ENCODE data around the gene CTTNBP2. TPM values are rescaled to one million over a fixed set of nuclear protein-coding genes. Genes with fewer than 3 reads are reported as not detected.

CTTNBP2 gene
- total and polyA plus RNA-seq, 10 of the 15 experiments (the other 5 are each of a cell fraction or from before 2014, with no cell fraction given): 0.04 to 0.43 TPM; not detected in 8

DNA sequence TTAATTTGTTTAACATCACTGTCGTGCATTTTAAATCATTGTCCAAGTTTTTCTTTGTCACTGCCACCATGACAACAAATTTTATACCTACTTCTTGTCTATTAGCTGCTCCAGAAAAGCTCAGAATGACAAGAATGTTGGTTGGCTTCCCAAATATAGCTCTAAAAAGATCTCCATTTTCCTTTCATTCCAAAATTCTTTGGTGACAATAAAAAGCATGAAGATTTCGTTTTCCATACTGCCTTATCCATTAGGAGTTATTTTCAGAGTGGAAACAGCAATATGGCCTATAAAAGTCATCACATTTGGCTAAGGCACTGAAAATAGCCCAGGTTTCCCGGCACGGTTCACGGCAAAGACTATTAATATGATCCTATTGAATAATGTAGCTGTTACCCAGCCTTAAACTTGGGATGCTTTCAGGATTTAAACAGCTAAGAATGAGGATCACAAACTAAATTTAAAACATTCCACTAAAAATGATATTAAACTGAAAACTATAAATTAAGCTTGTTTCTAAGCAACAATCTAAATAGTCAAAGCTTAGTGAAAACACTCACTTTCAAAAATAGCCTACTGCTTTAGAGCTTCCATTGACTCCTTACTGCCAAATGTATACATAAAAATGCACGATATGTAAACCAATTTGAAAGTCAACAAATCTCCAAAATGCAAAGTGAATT is 2.7 kb downstream of the CTTNBP2 start (continued):
- TF ChIP-seq, protein P1, sequence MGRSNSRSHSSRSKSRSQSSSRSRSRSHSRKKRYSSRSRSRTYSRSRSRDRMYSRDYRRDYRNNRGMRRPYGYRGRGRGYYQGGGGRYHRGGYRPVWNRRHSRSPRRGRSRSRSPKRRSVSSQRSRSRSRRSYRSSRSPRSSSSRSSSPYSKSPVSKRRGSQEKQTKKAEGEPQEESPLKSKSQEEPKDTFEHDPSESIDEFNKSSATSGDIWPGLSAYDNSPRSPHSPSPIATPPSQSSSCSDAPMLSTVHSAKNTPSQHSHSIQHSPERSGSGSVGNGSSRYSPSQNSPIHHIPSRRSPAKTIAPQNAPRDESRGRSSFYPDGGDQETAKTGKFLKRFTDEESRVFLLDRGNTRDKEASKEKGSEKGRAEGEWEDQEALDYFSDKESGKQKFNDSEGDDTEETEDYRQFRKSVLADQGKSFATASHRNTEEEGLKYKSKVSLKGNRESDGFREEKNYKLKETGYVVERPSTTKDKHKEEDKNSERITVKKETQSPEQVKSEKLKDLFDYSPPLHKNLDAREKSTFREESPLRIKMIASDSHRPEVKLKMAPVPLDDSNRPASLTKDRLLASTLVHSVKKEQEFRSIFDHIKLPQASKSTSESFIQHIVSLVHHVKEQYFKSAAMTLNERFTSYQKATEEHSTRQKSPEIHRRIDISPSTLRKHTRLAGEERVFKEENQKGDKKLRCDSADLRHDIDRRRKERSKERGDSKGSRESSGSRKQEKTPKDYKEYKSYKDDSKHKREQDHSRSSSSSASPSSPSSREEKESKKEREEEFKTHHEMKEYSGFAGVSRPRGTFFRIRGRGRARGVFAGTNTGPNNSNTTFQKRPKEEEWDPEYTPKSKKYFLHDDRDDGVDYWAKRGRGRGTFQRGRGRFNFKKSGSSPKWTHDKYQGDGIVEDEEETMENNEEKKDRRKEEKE (IDR thresholded peaks at IDR 0.05): no peak

DNA sequence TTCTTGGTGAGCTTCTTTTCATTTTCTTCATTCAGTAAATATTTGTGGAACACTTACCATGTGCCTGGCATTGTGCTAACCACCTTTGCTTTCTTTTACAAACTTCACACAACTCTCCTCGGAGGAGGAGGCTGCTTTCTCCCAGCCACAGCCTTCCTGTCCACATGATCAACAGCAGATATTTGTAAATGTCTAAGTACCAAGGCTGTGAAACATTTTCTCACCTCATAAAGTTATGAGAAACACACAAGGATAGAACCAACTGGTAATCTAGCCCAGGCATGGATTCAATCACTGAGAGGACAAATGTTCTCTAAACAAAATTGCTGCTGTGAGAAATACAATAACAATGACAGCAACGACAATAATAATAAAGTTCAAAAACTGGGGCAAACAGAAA is 3.9 kb downstream of the CTTNBP2 start:
- Histone ChIP-seq H3K4me3 (no peak overlapping the region), H4K20me1 (ENCODE audit: control insufficient read depth, insufficient read depth) (no peaks in the 10 kb centered on the region; the same call in 1 of the 2 replicates), H3K4me2 (ENCODE audit: control insufficient read depth, insufficient read depth) (no peak overlapping the region), H3K36me3 (ENCODE audit: control insufficient read depth in 2 of 2, insufficient read depth in 2 of 2, low read length in 1 of 2) (no peaks in the 10 kb centered on the region), H3K27me3 (replicated peaks in 1 of 2; ENCODE audit: control insufficient read depth in 2 of 2, insufficient read depth in 2 of 2, low read length in 1 of 2) (peaks cover 6 to 23% of the 10 kb centered on the region in 2 experiments), H3K9ac (ENCODE audit: control insufficient read depth, insufficient read depth, low read length) (no peak overlapping the region), H3K4me1 (ENCODE audit: control insufficient read depth, insufficient read depth, low read length) (no peaks in the 10 kb centered on the region), H3K9me3 (replicated peaks; ENCODE audit: control insufficient read depth, insufficient read depth, low read length) (no peaks in the 10 kb centered on the region; the same call in 2 of the 3 replicates), H3K79me2 (ENCODE audit: control insufficient read depth, insufficient read depth, low read length) (no peaks in the 10 kb centered on the region), H2AFZ (ENCODE audit: control insufficient read depth, low read depth, low read length) (no peak overlapping the region), H3K27ac (ENCODE audit: control insufficient read depth, insufficient read depth) (no peak overlapping the region)
- ATAC-seq (no peak), FAIRE-seq (no peak), DNase-seq (ENCODE audit: low read depth, low spot score) (no peak)
- in situ Hi-C loops (cut with MboI): no loop called here
- WGBS (ENCODE audit: insufficient coverage, insufficient replicate concordance, low lambda C conversion rate, missing lambda C conversion rate): 0% methylated on average over 2 of the region's 2 CpGs
- ChIA-PET RAD21 (ENCODE audit: unreplicated experiment) (no interaction called here), SMC1A (ENCODE audit: uncharacterized antibody, unreplicated experiment) (interaction anchor here (0.8 kb wide), 1 partner anchor 22 kb away, joined by 4 read pairs; no protein-coding TSS in a partner anchor), POLR2A (no interaction called here), CTCF (interaction anchor here (1.4 kb wide), 1 partner anchor 10 kb away, joined by 3 read pairs; no protein-coding TSS in a partner anchor)
- no TSS peak for BruUV-seq (replicated peaks)
- intact Hi-C loops (cut with micrococcal nuclease; ENCODE audit: unreplicated experiment): no loop called here
- TF ChIP-seq CTCF (IDR thresholded peaks at IDR 0.05 in 2 of 3, conservative IDR thresholded peaks at IDR 0.05 in 1 of 3; ENCODE audit: control insufficient read depth in 2 of 3, extremely low read depth in 1 of 3, insufficient read depth in 1 of 3, low read depth in 3 of 3, low read length in 3 of 3) (no peak), BCL11A (IDR thresholded peaks at IDR 0.05; ENCODE audit: low read depth, low read length) (no peak), LARP7 (IDR thresholded peaks at IDR 0.05) (no peak), REST (IDR thresholded peaks at IDR 0.05; ENCODE audit: low read depth, low read length) (no peak), IRF4 (IDR thresholded peaks at IDR 0.05; ENCODE audit: low read depth, low read length) (no peak), RAD51 (IDR thresholded peaks at IDR 0.05) (no peak), BACH1 (IDR thresholded peaks at IDR 0.05; ENCODE audit: borderline replicate concordance) (no peak)
- TF ChIP-seq, protein P2, sequence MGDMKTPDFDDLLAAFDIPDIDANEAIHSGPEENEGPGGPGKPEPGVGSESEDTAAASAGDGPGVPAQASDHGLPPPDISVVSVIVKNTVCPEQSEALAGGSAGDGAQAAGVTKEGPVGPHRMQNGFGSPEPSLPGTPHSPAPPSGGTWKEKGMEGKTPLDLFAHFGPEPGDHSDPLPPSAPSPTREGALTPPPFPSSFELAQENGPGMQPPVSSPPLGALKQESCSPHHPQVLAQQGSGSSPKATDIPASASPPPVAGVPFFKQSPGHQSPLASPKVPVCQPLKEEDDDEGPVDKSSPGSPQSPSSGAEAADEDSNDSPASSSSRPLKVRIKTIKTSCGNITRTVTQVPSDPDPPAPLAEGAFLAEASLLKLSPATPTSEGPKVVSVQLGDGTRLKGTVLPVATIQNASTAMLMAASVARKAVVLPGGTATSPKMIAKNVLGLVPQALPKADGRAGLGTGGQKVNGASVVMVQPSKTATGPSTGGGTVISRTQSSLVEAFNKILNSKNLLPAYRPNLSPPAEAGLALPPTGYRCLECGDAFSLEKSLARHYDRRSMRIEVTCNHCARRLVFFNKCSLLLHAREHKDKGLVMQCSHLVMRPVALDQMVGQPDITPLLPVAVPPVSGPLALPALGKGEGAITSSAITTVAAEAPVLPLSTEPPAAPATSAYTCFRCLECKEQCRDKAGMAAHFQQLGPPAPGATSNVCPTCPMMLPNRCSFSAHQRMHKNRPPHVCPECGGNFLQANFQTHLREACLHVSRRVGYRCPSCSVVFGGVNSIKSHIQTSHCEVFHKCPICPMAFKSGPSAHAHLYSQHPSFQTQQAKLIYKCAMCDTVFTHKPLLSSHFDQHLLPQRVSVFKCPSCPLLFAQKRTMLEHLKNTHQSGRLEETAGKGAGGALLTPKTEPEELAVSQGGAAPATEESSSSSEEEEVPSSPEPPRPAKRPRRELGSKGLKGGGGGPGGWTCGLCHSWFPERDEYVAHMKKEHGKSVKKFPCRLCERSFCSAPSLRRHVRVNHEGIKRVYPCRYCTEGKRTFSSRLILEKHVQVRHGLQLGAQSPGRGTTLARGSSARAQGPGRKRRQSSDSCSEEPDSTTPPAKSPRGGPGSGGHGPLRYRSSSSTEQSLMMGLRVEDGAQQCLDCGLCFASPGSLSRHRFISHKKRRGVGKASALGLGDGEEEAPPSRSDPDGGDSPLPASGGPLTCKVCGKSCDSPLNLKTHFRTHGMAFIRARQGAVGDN (IDR thresholded peaks at IDR 0.05): no peak
